ENCODE results near the gene MIDN.

DNA sequence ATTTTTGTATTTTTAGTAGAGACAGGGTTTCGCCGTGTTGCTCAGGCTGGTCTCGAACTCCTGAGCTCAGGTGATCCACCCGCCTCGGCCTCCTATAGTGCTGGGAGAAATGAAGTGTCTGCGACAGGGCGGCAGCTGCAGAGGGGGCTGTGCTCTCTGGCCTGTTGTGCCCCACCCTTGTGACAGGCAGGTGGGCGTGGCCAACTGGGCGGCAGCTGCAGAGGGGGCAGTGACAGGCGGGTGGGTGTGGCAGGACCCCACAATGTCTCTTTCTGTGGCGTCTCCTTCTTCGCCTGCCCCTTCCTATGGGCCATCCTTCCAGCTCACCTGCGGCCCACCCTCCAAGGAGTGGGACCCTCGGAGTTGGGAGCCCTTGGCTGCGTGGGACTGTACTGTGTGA, 31.0 kb upstream of the MIDN start:
- no peak for TF ChIP-seq GATA3 (IDR thresholded peaks at IDR 0.05; ENCODE audit: low read depth, low read length)
- TF ChIP-seq GATA2 (IDR thresholded peaks at IDR 0.05; ENCODE audit: low read depth, low read length) = no peak

Data from SH-SY5Y (cell line).